DND-41 (cell line): ENCODE measurements around the gene XAF1.

ENCODE experiments used
- ATAC-seq: fragments of 200-7000 bp; cut with Tn5 transposase; 3 replicates; pipeline ENCODE4 v1.9.1; 2021; ENCODE audit warnings: low read depth; ENCODE audit not compliant: insufficient read depth
- DNase-seq: peaks from one replicate; pipeline ENCODE4 v3.0.0-alpha.2; 2020
- H2AFZ ChIP-seq: 2 replicates; pipeline ENCODE4 v1.6.0; 2012; ENCODE audit warnings: low read depth, low read length
- H3K27ac ChIP-seq: 2 replicates; pipeline ENCODE4 v1.5.1; 2012; ENCODE audit warnings: low read length, inconsistent platforms
- H3K27me3 ChIP-seq: fragments of 200-600 bp; sonication (generic); 2 replicates; pipeline ENCODE4 v1.6.0; 2012; ENCODE audit warnings: low read length, mild to moderate bottlenecking, inconsistent platforms; ENCODE audit not compliant: insufficient read depth, poor library complexity
- H3K36me3 ChIP-seq: 2 replicates; pipeline ENCODE4 v1.5.1; 2012; ENCODE audit warnings: low read length, inconsistent platforms; ENCODE audit not compliant: insufficient read depth
- H3K4me1 ChIP-seq: 2 replicates; pipeline ENCODE4 v1.5.1; 2012; ENCODE audit warnings: mild to moderate bottlenecking, low read length; ENCODE audit not compliant: insufficient read depth
- H3K4me2 ChIP-seq: 2 replicates; pipeline ENCODE4 v1.6.0; 2012; ENCODE audit warnings: mild to moderate bottlenecking, moderate library complexity, low read length, inconsistent platforms; ENCODE audit not compliant: insufficient read depth
- H3K4me3 ChIP-seq, 2 experiments: fragments of 200-600 bp in 1 of 2; shearing (Covaris generic) in 1 of 2; 2 replicates each; pipeline ENCODE4 v1.5.1; 2012 to 2016; ENCODE audit warnings: inconsistent platforms in 2 of 2, low read length in 2 of 2, mild to moderate bottlenecking in 2 of 2, low read depth in 1 of 2, moderate library complexity in 1 of 2
- H3K79me2 ChIP-seq: 2 replicates; pipeline ENCODE4 v1.6.0; 2012; ENCODE audit warnings: low read length, inconsistent platforms; ENCODE audit not compliant: insufficient read depth
- H3K9ac ChIP-seq: 2 replicates; pipeline ENCODE4 v1.6.0; 2012; ENCODE audit warnings: low read depth, mild to moderate bottlenecking, inconsistent platforms, low read length, moderate library complexity
- H3K9me3 ChIP-seq: 2 replicates; pipeline ENCODE4 v1.5.1; 2012; ENCODE audit warnings: low read length, moderate library complexity, mild to moderate bottlenecking, inconsistent platforms; ENCODE audit not compliant: insufficient read depth, severe bottlenecking
- H4K20me1 ChIP-seq: 2 replicates; pipeline ENCODE4 v1.6.0; 2012; ENCODE audit warnings: low read length; ENCODE audit not compliant: insufficient read depth
- CTCF ChIP-seq: IDR thresholded peaks from 2 replicates; pipeline ENCODE4 v1.5.1; 2012; ENCODE audit warnings: borderline replicate concordance, low read length, moderate library complexity, mild to moderate bottlenecking; ENCODE audit not compliant: poor library complexity, severe bottlenecking; ENCODE audit errors: extremely low read depth
- EZH2 ChIP-seq: IDR thresholded peaks from 3 replicates; pipeline ENCODE4 v1.6.1; 2012; ENCODE audit warnings: borderline replicate concordance, low read depth, mild to moderate bottlenecking, moderate library complexity, low read length, inconsistent platforms; ENCODE audit not compliant: severe bottlenecking

XAF1 gene

GRCh38 chr17:6749519-6749918, 6.3 kb upstream of the XAF1 start:
- DNase-seq (peak; percentile 44), ATAC-seq (peak; percentile 50; the same call in 1 of the 3 replicates)

GRCh38 chr17:6752068-6752909, 3.6 kb upstream of the XAF1 start:
- TF ChIP-seq EZH2 (no peak), CTCF (no peak)
- Histone ChIP-seq H3K79me2 (peaks cover 4% of the 10 kb centered on the region), H3K4me3 (no peak overlapping the region), H3K27ac (peak overlapping the region; percentile 55), H4K20me1 (no peaks in the 10 kb centered on the region), H2AFZ (peak overlapping the region; percentile 35; the same call in 1 of the 2 replicates), H3K36me3 (no peaks in the 10 kb centered on the region), H3K4me1 (peaks cover 50% of the 10 kb centered on the region), H3K27me3 (no peaks in the 10 kb centered on the region), H3K9ac (no peak overlapping the region; the same call in 1 of the 2 replicates), H3K4me2 (no peak overlapping the region), H3K9me3 (no peaks in the 10 kb centered on the region)
- DNase-seq (peak; percentile 24), ATAC-seq (no peak)

More at GRCh38 chr17:6749519-6749918, 6.3 kb upstream of the XAF1 start:
- peaks cover 26% of the 10 kb centered on the region for H3K4me1 ChIP-seq
- TF ChIP-seq CTCF (peak; percentile 60), EZH2 (no peak)
- no peaks in the 10 kb centered on the region for H3K36me3 ChIP-seq
- H4K20me1 ChIP-seq: no peaks in the 10 kb centered on the region
- H3K4me2 ChIP-seq: no peak overlapping the region
- no peak overlapping the region for H3K27ac ChIP-seq
- no peak overlapping the region for H2AFZ ChIP-seq
- H3K9me3 ChIP-seq: no peaks in the 10 kb centered on the region
- H3K9ac ChIP-seq: no peak overlapping the region
- H3K79me2 ChIP-seq: no peaks in the 10 kb centered on the region
- no peak overlapping the region for H3K4me3 ChIP-seq
- H3K27me3 ChIP-seq: no peaks in the 10 kb centered on the region

- Histone ChIP-seq H3K79me2 (peaks cover 9% of the 10 kb centered on the region), H3K4me2 (peak overlapping the region; percentile 23), H3K27me3 (no peaks in the 10 kb centered on the region), H3K9me3 (no peaks in the 10 kb centered on the region), H3K4me3 (no peak overlapping the region), H3K27ac (peak overlapping the region; percentile 55), H4K20me1 (no peaks in the 10 kb centered on the region), H2AFZ (no peak overlapping the region), H3K4me1 (peaks cover 57% of the 10 kb centered on the region), H3K9ac (no peak overlapping the region; the same call in 1 of the 2 replicates), H3K36me3 (peaks cover 2% of the 10 kb centered on the region)
- peak; percentile 20; the same call in 2 of the 3 replicates for ATAC-seq
- no peak for TF ChIP-seq CTCF
- no peak for TF ChIP-seq EZH2
- peak; percentile 72 for DNase-seq
Observed at GRCh38 chr17:6753006-6753445, 2.8 kb upstream of the XAF1 start.
